Loucy (cell line): Measurements from ENCODE around the gene DACT2.

Source experiments
- H2AFZ ChIP-seq: fragments of 200-600 bp; sonication (generic); 2 replicates; pipeline ENCODE4 v1.6.0; 2016; ENCODE audit warnings: antibody characterized with exemption, mild to moderate bottlenecking, low read length, moderate library complexity
- H3F3A ChIP-seq: fragments of 200-600 bp; 2 replicates; pipeline ENCODE4 v1.6.0; 2016; ENCODE audit warnings: antibody characterized with exemption, low read depth, mild to moderate bottlenecking
- H3K27me3 ChIP-seq: fragments of 200-600 bp; sonication (generic); 2 replicates; pipeline ENCODE4 v1.6.1; 2014; ENCODE audit warnings: low read length, mild to moderate bottlenecking; ENCODE audit not compliant: insufficient read depth, poor library complexity, severe bottlenecking
- H3K36me3 ChIP-seq: fragments of 200-600 bp; sonication (generic); 2 replicates; pipeline ENCODE4 v1.6.1; 2016; ENCODE audit warnings: low read length; ENCODE audit not compliant: insufficient read depth
- H3K4me1 ChIP-seq: fragments of 200-600 bp; sonication (generic); 2 replicates; pipeline ENCODE4 v1.5.1; 2014; ENCODE audit warnings: low read length, mild to moderate bottlenecking; ENCODE audit not compliant: insufficient read depth, poor library complexity, severe bottlenecking
- H3K4me2 ChIP-seq: fragments of 200-600 bp; sonication (generic); 2 replicates; pipeline ENCODE4 v1.6.0; 2014; ENCODE audit warnings: antibody characterized with exemption, low read length, low read depth, mild to moderate bottlenecking; ENCODE audit not compliant: poor library complexity, severe bottlenecking
- H3K4me3 ChIP-seq: fragments of 200-600 bp; sonication (generic); 2 replicates; pipeline ENCODE4 v1.5.1; 2014; ENCODE audit warnings: low read length, mild to moderate bottlenecking, mixed read lengths; ENCODE audit not compliant: poor library complexity, severe bottlenecking
- H3K79me2 ChIP-seq: fragments of 200-600 bp; sonication (generic); 2 replicates; pipeline ENCODE4 v1.6.1; 2014; ENCODE audit warnings: low read length; ENCODE audit not compliant: insufficient read depth
- H3K9ac ChIP-seq: fragments of 200-600 bp; sonication (generic); 2 replicates; pipeline ENCODE4 v1.6.0; 2014; ENCODE audit warnings: mild to moderate bottlenecking, low read depth, low read length, moderate library complexity; ENCODE audit not compliant: poor library complexity, severe bottlenecking
- H3K9me2 ChIP-seq: fragments of 200-600 bp; sonication (generic); replicated peaks from 2 replicates; pipeline ENCODE4 v1.6.1; 2016; ENCODE audit warnings: low read depth, low read length, mixed read lengths
- H3K9me3 ChIP-seq: fragments of 200-600 bp; sonication (generic); 2 replicates; pipeline ENCODE4 v1.6.1; 2014; ENCODE audit warnings: mild to moderate bottlenecking, antibody characterized with exemption, low read length, low read depth; ENCODE audit not compliant: insufficient read depth
- H4K20me1 ChIP-seq: fragments of 200-600 bp; sonication (generic); 2 replicates; pipeline ENCODE4 v1.6.0; 2014; ENCODE audit warnings: antibody characterized with exemption, low read length, mild to moderate bottlenecking; ENCODE audit not compliant: insufficient read depth, poor library complexity, severe bottlenecking
- CTCF ChIP-seq: fragments of 200-600 bp; sonication (generic); conservative IDR thresholded peaks from 2 replicates; pipeline ENCODE4 v1.5.1; 2014; ENCODE audit warnings: mild to moderate bottlenecking, antibody characterized with exemption, low read length
- EZH2phosphoT487 ChIP-seq: fragments of 200-600 bp; IDR thresholded peaks from 2 replicates; pipeline ENCODE4 v1.6.1; 2018; ENCODE audit warnings: antibody characterized with exemption, mild to moderate bottlenecking, moderate library complexity, borderline replicate concordance

The DACT2 gene

GRCh38 chr6:168274037-168274952 is 45.3 kb downstream of the DACT2 start:
- H3K4me2 ChIP-seq, result no peak overlapping the region
- no peak overlapping the region for H2AFZ ChIP-seq
- H3F3A ChIP-seq, result no peaks in the 10 kb centered on the region
- TF ChIP-seq EZH2phosphoT487 (no peak), CTCF (no peak)
- H4K20me1 ChIP-seq, result no peaks in the 10 kb centered on the region
- no peak overlapping the region for H3K4me3 ChIP-seq
- H3K79me2 ChIP-seq, result no peaks in the 10 kb centered on the region
- no peaks in the 10 kb centered on the region for H3K9me2 ChIP-seq
- H3K4me1 ChIP-seq, result no peaks in the 10 kb centered on the region
- H3K36me3 ChIP-seq, result no peaks in the 10 kb centered on the region
- peaks cover 13% of the 10 kb centered on the region; the same call in 1 of the 2 replicates for H3K9me3 ChIP-seq
- no peak overlapping the region for H3K9ac ChIP-seq
- H3K27me3 ChIP-seq, result no peaks in the 10 kb centered on the region

- Histone ChIP-seq H3F3A (no peaks in the 10 kb centered on the region), H3K9me2 (no peaks in the 10 kb centered on the region), H3K4me1 (no peaks in the 10 kb centered on the region), H3K4me2 (no peak overlapping the region), H3K9ac (no peak overlapping the region), H3K36me3 (no peaks in the 10 kb centered on the region), H3K27me3 (no peaks in the 10 kb centered on the region), H3K9me3 (peaks cover 9% of the 10 kb centered on the region; the same call in 1 of the 2 replicates), H3K4me3 (no peak overlapping the region), H4K20me1 (no peaks in the 10 kb centered on the region), H2AFZ (no peak overlapping the region), H3K79me2 (no peaks in the 10 kb centered on the region)
- TF ChIP-seq CTCF (no peak), EZH2phosphoT487 (no peak)
Measured at GRCh38 chr6:168273441-168274036, 46.0 kb downstream of the DACT2 start.

- Histone ChIP-seq H3K4me1 (no peaks in the 10 kb centered on the region), H3K4me2 (no peak overlapping the region), H3K9me2 (no peaks in the 10 kb centered on the region), H3K9me3 (peaks cover 4% of the 10 kb centered on the region; the same call in 1 of the 2 replicates), H3K36me3 (no peaks in the 10 kb centered on the region), H3K4me3 (no peak overlapping the region), H4K20me1 (no peaks in the 10 kb centered on the region), H2AFZ (no peak overlapping the region), H3K79me2 (no peaks in the 10 kb centered on the region), H3K9ac (no peak overlapping the region), H3F3A (no peaks in the 10 kb centered on the region), H3K27me3 (no peaks in the 10 kb centered on the region)
- TF ChIP-seq EZH2phosphoT487, result no peak
- TF ChIP-seq CTCF, result no peak
Measured at GRCh38 chr6:168272415-168273325, 46.9 kb downstream of the DACT2 start.
